ENCODE measurements around the gene GMPPB. TPM values are rescaled to one million over a fixed set of nuclear protein-coding genes. Genes with fewer than 3 reads are reported as not detected.

The GMPPB gene
- total RNA-seq, 1 experiment from 2014 or later: 42.4 TPM

GRCh38 chr3:49721596-49721895, 2.2 kb downstream of the GMPPB start:
- peaks cover 18% of the 10 kb centered on the region for H3K4me1 Mint-ChIP-seq (ENCODE audit: low read depth, unreplicated experiment)
- BruUV-seq (replicated peaks): no TSS peak
- peaks cover 2% of the 10 kb centered on the region for H3K9me3 Mint-ChIP-seq (ENCODE audit: low read depth, unreplicated experiment)
- H3K4me3 Mint-ChIP-seq (ENCODE audit: low read depth, unreplicated experiment): no peak overlapping the region
- TF ChIP-seq CTCF (IDR thresholded peaks at IDR 0.05; ENCODE audit: unreplicated experiment): no peak
- intact Hi-C loops (cut with micrococcal nuclease; ENCODE audit: unreplicated experiment): no loop called here
- no peak for DNase-seq
- CTCF ChIA-PET: no interaction called here
- peak overlapping the region; percentile 44 for H3K27ac Mint-ChIP-seq (ENCODE audit: unreplicated experiment)
- H3K36me3 Mint-ChIP-seq (ENCODE audit: insufficient read depth, unreplicated experiment): peaks cover 78% of the 10 kb centered on the region
- no peaks in the 10 kb centered on the region for H3K27me3 Mint-ChIP-seq (ENCODE audit: unreplicated experiment)

GRCh38 chr3:49720855-49721595, 2.7 kb downstream of the GMPPB start:
- TF ChIP-seq CTCF (IDR thresholded peaks at IDR 0.05; ENCODE audit: unreplicated experiment): no peak
- H3K36me3 Mint-ChIP-seq (ENCODE audit: insufficient read depth, unreplicated experiment): peaks cover 79% of the 10 kb centered on the region
- peaks cover 18% of the 10 kb centered on the region for H3K4me1 Mint-ChIP-seq (ENCODE audit: low read depth, unreplicated experiment)
- no peak overlapping the region for H3K4me3 Mint-ChIP-seq (ENCODE audit: low read depth, unreplicated experiment)
- DNase-seq: no peak
- intact Hi-C loops (cut with micrococcal nuclease; ENCODE audit: unreplicated experiment): no loop called here
- no TSS peak for BruUV-seq (replicated peaks)
- CTCF ChIA-PET: interaction anchor here (1.6 kb wide), 1 partner anchor 82 kb away, joined by 6 read pairs; the partner anchor contains the start of gene INKA1
- H3K9me3 Mint-ChIP-seq (ENCODE audit: low read depth, unreplicated experiment): peaks cover 2% of the 10 kb centered on the region
- peak overlapping the region; percentile 44 for H3K27ac Mint-ChIP-seq (ENCODE audit: unreplicated experiment)
- H3K27me3 Mint-ChIP-seq (ENCODE audit: unreplicated experiment): no peaks in the 10 kb centered on the region

- peak; percentile 88 for DNase-seq
- no TSS peak for BruUV-seq (replicated peaks)
- no peak for TF ChIP-seq CTCF (IDR thresholded peaks at IDR 0.05; ENCODE audit: unreplicated experiment)
- H3K9me3 Mint-ChIP-seq (ENCODE audit: low read depth, unreplicated experiment): peaks cover 2% of the 10 kb centered on the region
- peak within 1 kb of the TSS; percentile 52 for H3K27ac Mint-ChIP-seq (ENCODE audit: unreplicated experiment)
- peak within 1 kb of the TSS; percentile 46 for H3K4me3 Mint-ChIP-seq (ENCODE audit: low read depth, unreplicated experiment)
- peaks cover 84% of the 10 kb centered on the region for H3K36me3 Mint-ChIP-seq (ENCODE audit: insufficient read depth, unreplicated experiment)
- peaks cover 13% of the 10 kb centered on the region for H3K4me1 Mint-ChIP-seq (ENCODE audit: low read depth, unreplicated experiment)
- intact Hi-C loops (cut with micrococcal nuclease; ENCODE audit: unreplicated experiment): no loop called here
- CTCF ChIA-PET: interaction anchor here (0.5 to 1.6 kb wide), 2 partner anchors 84 to 210 kb away, joined by 4 to 6 read pairs; partner anchors contain the start of gene INKA1
- H3K27me3 Mint-ChIP-seq (ENCODE audit: unreplicated experiment): no peaks in the 10 kb centered on the region
These were observed 4.4 kb downstream of the GMPPB start, which contains the start of gene AMIGO3 for GRCh38 chr3:49719214-49719884. Gene AMIGO3, minus strand, starts transcription at chr3:49719684. Its CDS starts 219 bp downstream, at chr3:49719465.

GRCh38 chr3:49718858-49719213, 4.9 kb downstream of the GMPPB start:
- H3K9me3 Mint-ChIP-seq (ENCODE audit: low read depth, unreplicated experiment): peaks cover 2% of the 10 kb centered on the region
- H3K36me3 Mint-ChIP-seq (ENCODE audit: insufficient read depth, unreplicated experiment): peaks cover 79% of the 10 kb centered on the region
- intact Hi-C loops (cut with micrococcal nuclease; ENCODE audit: unreplicated experiment): no loop called here
- CTCF ChIA-PET: no interaction called here
- no peak for TF ChIP-seq CTCF (IDR thresholded peaks at IDR 0.05; ENCODE audit: unreplicated experiment)
- H3K4me3 Mint-ChIP-seq (ENCODE audit: low read depth, unreplicated experiment): peak overlapping the region; percentile 46
- no peaks in the 10 kb centered on the region for H3K27me3 Mint-ChIP-seq (ENCODE audit: unreplicated experiment)
- no TSS peak for BruUV-seq (replicated peaks)
- H3K27ac Mint-ChIP-seq (ENCODE audit: unreplicated experiment): peak overlapping the region; percentile 52
- no peak for DNase-seq
- H3K4me1 Mint-ChIP-seq (ENCODE audit: low read depth, unreplicated experiment): peaks cover 10% of the 10 kb centered on the region

Data from Calu3 (cell line).